HG02610 (cell line): ENCODE results near the gene MPHOSPH10.
A peak's percentile ranks its signal among the peaks of the same experiment; 100 is the strongest.
"Not testable (repeated sequence)": the region's sequence is repeated elsewhere in the genome, so short reads cannot be mapped to it uniquely, and the experiment has no call there.

ENCODE experiments used
- ATAC-seq: cut with Tn5 transposase; IDR thresholded peaks from one replicate; pipeline ENCODE4 v1.9.1; 2021; ENCODE audit warnings: mild to moderate bottlenecking, moderate library complexity; ENCODE audit not compliant: unreplicated experiment

The MPHOSPH10 gene, protein sequence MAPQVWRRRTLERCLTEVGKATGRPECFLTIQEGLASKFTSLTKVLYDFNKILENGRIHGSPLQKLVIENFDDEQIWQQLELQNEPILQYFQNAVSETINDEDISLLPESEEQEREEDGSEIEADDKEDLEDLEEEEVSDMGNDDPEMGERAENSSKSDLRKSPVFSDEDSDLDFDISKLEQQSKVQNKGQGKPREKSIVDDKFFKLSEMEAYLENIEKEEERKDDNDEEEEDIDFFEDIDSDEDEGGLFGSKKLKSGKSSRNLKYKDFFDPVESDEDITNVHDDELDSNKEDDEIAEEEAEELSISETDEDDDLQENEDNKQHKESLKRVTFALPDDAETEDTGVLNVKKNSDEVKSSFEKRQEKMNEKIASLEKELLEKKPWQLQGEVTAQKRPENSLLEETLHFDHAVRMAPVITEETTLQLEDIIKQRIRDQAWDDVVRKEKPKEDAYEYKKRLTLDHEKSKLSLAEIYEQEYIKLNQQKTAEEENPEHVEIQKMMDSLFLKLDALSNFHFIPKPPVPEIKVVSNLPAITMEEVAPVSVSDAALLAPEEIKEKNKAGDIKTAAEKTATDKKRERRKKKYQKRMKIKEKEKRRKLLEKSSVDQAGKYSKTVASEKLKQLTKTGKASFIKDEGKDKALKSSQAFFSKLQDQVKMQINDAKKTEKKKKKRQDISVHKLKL

DNA sequence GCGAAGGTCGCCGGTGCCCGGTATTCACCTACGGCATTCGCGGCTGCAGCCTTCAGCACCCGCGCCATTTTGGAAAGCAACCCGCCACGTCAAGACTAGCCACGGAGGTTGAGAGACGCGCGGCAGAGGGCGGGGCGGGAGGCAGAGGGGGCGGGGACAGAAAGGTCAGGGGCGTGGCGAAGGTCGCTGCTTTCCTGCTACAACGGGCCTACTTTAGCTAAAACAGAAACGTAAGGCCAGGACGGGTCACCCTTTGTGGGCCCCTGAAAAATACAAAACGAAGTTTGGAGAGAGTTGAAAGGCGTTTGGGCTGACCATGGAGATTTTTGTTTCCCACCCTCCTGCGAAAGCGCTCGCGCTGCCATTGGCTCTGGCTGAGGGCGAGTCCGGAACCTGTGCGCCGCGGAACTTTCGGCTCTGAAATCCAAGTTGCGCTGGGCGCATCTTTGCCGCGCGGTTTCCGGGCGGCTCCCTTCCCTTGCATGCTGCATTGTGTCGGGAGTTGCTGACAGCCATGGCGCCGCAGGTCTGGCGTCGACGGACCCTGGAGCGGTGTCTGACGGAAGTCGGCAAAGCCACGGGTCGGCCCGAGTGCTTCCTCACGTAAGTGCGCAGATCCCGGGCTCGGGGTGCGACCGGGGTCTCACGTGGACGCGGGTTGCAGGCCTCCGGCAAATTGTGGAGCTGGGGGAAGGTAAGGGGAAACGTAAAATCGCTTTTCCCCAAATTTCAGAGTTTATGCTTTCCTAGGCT lies at the start of gene MPHOSPH10, which contains the start of gene MCEE:
Gene MPHOSPH10 (plus strand): TSS at position 483 of the 753 bp plus-strand sequence. CDS start 32 bp downstream, at position 515.
Gene MCEE (minus strand): TSS at position 78 of the 753 bp plus-strand sequence. CDS start 10 bp downstream, at position 68.
- ATAC-seq, result peak; percentile 92

DNA sequence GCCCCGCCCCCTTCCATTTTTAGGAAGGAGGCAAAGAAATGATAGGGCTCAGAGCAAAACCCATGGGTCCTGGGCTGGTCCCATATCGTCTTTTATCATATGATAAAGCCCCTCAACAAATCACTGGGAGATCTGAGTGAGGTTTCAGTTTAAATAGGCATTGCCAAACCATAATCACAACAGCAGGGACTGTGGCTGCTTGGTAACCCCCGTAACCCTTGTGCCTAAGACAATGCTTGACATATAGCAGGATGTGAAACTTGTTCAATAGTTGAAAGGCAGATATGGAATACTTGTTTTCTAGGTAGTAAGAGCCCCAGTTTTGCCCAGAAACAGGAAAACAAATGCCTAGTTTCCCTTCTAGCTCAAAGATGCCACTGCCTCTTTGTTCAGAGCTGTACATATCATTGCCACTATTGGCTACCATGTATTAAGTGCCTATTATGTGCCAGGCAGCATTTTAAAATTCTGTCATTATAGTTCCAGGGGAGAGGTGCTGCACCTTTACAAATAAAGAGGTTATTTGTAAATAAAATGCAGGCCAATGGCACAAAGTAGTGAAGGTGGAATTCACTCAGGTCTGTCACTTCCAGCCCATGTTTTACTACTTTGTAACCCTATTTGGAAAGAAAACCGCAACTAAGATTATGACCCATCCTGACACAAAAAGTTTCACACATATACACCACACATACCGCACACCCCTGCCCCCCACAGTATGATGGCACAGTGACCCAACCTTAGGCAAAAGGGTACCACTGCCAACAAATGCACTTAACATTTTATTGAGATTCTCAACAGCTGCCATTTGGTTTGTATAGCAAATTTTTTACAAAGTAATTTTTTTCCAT lies 47.8 kb upstream of the MPHOSPH10 start:
- ATAC-seq, result peak; percentile 51

DNA sequence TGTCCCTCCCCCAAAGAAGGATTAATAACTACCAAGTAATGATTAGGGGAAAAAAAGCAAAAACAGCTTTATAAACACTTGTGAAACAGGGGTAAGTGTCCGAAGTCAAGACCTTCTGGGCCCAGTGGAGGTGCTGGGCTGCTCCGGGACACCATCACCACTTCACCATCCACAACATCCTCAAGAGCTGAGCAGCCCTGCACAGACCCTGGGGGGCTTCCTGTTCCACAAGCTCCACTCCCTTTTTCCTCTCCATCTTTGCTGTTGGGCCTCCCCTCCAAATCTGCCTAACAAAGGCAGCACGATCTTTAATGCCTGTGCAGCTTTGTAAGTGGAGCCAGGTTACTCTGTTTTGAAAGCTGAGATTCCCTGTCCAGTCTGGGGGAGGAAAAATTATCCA lies 47.1 kb upstream of the MPHOSPH10 start:
- ATAC-seq, result not testable (repeated sequence)

DNA sequence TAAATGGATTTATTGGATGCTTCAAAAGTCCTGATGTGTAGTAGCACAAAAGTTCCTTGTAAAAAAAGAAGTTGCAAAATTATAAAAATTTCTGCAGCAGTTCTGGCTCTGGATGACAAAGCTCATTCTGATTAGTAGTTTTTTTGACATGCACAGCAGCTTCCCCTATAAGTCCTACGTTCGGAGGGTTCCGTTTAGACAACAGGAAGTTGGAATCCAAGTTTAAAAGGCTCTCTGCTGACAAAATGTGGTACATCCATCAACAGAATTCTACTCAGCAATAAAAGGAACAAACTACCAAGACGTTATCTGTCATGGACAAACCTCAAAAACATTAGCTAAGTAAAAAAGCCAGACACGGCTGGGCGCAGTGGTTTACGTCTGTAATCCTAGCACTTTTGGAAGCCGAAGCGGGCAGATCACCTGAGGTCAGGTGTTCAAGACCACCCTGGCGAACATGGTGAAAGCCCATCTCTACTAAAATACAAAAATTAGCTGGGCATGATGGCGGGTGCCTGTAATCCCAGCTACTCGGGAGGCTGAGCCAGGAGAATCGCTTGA lies 46.6 kb upstream of the MPHOSPH10 start:
- not testable (repeated sequence) for ATAC-seq

DNA sequence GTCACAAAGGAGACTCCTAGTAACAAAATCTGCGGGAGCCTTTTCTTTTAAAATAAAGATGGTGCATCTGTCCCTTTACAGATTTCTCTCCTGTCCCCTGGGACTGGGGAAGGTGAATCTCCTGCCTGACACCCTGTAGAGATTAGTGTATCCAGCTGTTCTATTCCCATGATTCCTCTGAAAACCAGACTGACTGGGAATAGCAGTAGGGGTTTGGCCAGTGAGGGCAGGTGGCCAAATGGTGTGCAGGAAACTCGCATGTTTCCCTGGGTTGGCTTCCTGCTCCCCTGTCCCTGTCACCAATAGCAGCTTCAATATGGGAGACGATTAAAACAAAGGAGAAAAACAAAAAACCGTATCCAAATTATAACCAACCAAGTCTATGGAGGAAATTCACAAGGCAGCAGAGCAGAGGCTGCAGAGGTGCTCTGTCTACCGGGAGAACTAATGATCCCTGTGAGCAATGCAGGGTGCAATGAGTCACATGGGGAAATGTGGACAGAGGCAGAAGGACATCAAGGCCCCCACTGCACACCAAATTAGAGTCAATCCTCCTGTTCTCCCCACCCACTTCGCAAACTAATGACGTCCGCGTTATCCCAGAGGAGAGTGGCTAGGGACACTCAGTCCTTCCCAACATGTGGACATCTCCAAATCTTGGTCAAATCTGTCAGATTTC lies 45.0 kb upstream of the MPHOSPH10 start:
- ATAC-seq, result not testable (repeated sequence)

DNA sequence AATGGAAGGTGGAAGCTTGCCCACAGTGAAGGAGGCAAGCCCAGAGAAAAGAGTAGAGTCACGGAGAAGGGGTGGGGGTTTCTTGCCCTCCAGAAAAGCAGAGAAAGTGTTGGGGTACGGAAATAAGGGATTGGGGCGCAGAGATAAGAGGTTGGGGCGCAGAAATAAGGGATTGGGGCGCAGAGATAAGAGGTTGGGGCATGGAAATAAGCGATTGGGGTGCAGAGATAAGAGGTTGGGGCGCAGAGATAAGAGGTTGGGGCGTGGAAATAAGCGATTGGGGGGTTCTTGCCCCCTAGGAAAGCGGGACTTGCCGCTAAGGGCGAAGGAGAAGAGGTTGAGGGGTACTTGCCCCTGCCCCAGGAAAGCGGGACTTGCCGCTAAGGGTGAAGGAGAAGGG lies 41.0 kb upstream of the MPHOSPH10 start:
- not testable (repeated sequence) for ATAC-seq

DNA sequence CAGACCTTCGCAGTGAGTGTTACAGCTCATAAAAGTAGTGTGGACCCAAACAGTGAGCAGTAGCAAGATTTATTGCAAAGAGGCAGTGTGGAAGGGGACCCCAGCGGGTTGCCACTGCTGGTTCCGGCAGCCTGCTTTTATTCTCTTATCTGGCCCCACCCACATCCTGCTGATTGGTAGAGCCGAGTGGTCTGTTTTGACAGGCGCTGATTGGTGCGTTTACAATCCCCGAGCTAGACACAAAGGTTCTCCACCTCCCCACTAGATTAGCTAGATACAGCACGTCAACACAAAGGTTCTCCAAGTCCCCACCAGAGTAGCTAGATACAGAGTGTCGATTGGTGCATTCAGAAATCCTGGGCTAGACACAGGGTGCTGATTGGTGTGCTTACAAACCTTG lies 38.6 kb upstream of the MPHOSPH10 start:
- ATAC-seq, result not testable (repeated sequence)

DNA sequence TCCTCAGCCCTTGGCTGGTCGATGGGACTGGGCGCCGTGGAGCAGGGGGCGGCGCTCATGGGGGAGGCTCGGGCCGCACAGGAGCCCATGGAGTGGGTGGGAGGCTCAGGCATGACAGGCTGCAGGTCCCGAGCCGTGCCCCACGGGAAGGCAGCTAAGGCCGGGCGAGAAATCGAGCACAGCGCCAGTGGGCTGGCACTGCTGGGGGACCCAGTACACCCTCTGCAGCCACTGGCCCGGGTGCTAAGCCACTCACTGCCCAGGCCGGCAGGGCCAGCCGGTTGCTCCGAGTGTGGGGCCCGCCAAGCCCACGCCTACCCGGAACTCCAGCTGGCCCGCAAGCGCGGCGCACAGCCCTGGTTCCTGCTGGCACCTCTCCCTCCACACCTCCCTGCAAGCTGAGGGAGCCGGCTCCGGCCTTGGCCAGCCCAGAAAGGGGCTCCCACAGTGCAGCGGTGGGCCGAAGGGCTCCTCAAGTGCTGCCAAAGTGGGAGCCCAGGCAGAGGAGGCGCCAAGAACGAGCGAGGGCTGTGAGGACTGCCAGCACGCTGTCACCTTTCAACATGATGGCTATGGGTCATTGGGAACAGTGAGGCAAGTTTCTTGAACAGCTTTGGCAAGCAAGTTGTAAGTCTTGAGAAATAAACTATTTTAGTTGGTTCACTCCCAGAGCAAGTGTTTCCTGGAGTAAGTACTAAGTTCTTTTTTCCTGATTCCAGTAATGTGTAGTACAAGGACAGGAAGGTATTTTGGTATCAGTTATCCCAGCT lies 37.8 kb upstream of the MPHOSPH10 start:
- not testable (repeated sequence) for ATAC-seq

DNA sequence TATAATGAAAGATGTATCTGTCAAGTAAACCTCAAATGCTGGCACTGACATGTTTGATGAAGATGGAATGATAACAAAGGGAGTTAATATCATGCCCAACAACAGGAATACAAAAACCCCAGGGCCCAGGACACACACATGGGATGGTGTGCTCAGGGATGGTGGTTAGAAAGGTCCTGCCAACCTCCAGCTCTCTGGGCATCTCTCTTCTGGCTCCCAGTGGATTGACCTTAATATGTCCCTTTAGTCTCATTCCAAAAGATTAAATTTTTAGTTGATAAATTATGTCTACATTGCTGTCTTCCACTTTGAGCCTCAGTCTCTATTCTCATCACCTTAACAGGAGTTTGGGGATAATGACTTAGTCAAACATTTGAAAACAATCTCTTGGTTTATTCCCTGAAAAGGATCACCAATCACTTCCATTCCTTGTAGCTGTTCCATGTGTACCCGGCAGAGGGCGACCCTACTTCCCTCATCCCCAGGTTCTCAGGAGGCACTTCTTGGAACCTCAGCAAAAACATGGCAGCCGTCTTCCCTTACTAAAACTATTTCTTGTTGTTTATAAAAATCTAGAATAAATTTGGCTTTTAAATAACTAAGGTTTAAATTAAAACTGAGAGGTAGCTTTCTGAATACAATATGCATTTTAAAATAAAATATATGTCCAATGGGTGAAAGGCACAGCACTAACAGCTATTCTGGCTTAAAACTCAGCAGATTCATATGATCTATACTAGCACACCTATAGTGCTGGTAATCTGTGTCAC lies 30.1 kb upstream of the MPHOSPH10 start:
- no peak for ATAC-seq

DNA sequence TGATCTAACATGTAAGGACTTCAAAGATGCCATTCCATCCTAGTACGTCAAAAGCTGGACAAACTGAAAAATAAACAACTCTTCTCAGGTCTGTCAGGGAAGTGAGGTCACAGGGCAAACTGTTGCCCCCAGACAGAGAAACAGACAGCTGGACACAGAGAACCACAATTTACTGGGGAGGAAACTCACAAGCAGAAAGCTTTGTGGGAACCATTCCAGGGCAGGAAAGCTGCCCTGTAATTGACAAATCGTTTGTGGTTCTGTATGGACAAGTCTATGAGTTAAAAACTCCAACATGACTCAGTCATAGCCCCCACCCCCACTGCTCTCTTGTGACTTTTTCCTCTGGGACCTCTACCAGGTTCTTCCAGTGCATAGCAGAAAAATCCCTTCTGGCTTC lies 28.8 kb upstream of the MPHOSPH10 start:
- no peak for ATAC-seq

DNA sequence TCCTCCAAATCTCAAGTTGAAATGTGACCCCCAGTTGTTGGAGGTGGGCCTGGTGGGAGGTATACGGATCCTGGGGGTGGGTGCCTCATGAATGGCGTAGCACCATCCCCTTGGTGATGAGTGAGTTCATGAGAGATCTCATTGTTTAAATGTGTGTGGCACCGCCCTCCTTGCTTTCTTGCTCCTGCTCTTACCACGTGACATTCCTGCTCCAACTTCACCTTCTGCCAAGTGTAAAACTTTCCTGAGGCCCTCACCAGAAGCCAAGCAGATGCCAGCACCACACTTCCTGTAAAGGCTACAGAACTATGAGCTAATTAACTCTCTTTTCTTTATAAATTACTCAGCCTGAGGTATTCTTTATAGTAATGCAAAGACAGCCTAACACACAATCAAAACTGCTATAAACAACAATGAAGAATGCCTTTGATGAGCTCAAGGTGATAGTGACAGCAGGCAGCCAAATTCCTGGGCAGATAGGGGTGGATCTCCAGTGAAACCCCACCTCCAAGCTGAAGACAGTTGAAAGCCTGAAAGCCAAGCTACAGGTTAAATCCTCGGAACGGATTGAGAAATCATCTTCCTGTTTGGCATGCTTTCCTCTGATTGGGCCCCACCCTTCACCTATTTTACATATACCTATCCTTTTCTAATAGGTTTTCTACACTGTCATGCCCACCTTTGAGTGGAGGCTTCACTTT lies 27.3 kb upstream of the MPHOSPH10 start:
- no peak for ATAC-seq

DNA sequence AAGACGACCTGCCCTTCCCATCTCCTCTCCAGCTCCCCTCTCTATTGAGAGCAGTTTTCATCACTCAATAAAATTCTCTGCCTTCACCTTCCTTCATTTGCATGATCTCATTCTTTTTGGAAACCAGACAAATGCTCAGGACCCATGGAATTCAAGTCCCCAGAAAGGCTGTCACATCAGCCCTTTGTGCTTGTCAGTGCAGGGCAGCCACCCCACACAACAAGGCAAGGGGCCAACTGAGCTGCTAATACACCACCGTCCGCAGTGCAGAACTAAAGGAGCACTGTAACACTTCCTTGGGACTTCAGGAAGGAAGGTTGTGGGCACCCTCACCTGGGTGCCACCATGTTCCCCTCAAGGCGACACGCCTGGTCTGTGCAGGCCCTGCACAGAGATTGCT lies 26.6 kb upstream of the MPHOSPH10 start:
- ATAC-seq, result no peak

DNA sequence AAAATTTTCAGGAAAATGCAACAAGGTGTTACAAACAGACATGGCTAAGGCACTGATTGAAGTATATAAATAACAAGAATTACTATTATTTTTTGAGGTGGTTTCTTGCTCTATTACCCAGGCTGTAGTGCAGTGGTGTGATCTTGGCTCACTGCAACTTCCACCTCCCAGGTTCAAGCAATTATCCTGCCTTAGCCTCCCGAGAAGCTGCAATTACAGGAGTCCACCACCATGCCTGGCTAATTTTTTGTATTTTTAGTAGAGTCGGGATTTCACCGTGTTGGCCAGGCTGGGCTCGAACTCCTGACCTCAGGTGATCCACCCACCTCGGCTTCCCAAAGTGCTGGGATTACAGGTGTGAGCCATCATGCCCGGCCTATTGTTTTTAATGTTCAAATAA lies 24.0 kb upstream of the MPHOSPH10 start:
- not testable (repeated sequence) for ATAC-seq

DNA sequence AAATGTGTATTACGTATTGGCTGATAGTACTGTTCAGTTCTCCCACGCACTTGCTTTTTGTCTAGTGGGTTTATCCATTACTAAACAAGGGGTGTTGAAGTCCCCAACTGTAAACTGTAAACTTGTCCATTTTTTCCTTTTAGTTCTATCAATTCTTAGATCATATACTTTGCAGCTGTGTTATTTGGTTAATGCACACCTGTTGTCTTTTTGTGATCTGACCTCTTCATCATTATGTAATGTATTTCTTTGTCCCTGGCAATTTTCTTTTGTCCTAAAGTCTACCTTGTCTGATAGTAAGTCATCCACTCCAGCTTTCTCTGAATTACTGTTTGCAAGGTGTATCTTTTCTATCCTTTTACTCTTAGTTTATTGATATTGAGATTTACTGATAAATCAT lies 22.3 kb upstream of the MPHOSPH10 start:
- no peak for ATAC-seq

DNA sequence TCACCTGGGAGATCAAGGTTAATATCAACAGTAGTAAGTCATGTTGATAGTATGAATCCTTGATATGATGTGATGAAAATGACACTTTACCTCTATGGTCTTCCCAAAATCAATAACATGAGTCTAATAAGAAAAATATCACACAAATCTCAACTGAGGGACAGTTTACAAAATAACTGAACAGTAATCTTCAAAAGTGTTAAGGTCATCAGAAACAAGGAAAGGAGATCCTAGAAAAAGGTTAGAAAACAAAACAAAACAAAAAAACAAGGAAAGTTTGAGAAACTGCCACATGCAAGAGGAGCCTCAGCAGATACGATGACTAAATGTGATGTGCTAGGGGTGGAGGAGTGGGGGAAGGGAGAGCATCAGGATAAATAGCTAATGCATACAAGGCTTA lies 16.6 kb upstream of the MPHOSPH10 start:
- ATAC-seq, result no peak

DNA sequence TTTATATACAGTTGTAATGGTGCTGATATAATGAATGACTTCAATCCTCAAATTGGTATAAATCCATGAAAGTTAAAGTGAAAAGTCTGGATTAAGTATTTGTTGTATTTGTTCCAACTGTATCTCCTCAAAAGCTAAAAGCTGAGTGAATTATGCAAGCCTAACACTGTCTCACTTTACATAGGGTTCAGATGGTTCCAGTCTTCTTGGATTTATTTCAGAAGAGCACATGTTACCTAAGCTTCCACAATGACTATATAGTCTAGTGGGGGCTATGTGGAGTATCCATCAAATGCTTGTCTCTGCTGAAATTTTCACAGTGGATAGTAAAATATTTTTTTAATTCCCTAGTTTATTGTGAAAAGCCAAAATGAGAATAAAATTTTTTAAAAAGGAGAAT lies 13.4 kb upstream of the MPHOSPH10 start:
- no peak for ATAC-seq

DNA sequence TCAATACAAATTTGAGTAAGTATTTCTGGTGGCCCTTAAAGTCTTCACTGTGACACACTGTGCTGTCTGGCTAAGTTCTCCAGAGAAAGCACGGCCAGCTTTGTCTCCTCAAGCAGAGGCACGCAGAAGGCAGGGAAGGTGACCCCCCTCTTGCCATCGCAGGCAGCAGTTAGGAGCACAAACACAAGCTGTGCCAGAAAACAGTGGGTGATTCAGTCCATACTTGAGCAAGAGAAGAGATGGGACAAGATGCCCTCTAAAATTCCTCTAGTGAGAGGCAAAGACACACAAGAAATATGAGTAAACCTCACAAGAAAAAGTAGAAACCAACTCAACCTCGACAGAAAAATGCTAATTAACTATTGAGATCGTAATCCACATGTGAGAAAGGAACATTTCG lies 10.2 kb upstream of the MPHOSPH10 start:
- ATAC-seq, result no peak
